ENCODE data around the gene ENTPD2. TPM values are rescaled to one million over a fixed set of nuclear protein-coding genes. Genes with fewer than 3 reads are reported as not detected.

The ENTPD2 gene
- total RNA-seq = not detected

GRCh38 chr9:137053944-137054931 is at the start of gene ENTPD2:
Gene ENTPD2, minus strand, starts transcription at chr9:137054061. Its CDS starts 64 bp downstream, at chr9:137053997.
- no peaks in the 10 kb centered on the region for H3K9me3 Mint-ChIP-seq
- POLR2A ChIA-PET = no interaction called here
- CTCF ChIA-PET = interaction anchor here (0.5 to 2.5 kb wide), 7 partner anchors 8 to 265 kb away, joined by 3 to 18 read pairs (median 8); partner anchors contain the start of genes AJM1 and NPDC1
- H3K27me3 Mint-ChIP-seq = peaks cover 24% of the 10 kb centered on the region
- H3K4me3 Mint-ChIP-seq = no peak within 1 kb of the TSS
- DNase-seq = peak; percentile 33
- peaks cover 6% of the 10 kb centered on the region for H3K4me1 Mint-ChIP-seq
- no peak within 1 kb of the TSS for H3K27ac Mint-ChIP-seq
- no peaks in the 10 kb centered on the region for H3K36me3 Mint-ChIP-seq (ENCODE audit: low read depth)

DNA sequence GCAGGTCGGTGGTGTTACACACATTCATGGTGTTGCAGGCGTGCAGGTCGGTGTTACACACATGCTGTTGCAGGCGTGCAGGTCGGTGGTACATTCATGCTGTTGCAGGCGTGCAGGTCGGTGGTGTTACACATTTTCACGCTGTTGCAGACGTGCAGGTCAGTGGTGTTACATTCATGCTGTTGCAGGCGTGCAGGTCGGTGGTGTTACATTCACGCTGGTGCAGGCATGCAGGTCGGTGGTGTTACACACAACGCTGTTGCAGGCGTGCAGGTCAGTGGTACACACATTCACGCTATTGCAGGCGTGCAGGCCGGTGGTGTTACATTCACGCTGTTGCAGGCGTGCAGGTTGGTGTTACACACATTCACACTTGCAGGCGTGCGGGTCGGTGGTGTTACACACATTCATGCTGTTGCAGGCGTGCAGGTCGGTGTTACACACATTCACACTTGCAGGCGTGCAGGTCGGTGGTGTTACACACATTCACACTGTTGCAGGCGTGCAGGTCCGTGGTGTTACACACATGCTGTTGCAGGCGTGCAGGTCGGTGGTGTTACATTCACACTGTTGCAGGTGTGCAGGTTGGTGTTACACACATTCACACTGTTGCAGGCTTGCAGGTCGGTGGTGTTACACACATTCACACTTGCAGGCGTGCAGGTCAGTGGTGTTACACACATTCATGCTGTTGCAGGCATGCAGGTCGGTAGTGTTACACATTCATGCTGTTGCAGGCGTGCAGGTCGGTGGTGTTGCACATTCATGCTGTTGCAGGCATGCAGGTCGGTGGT is 49.5 kb upstream of the ENTPD2 start:
- ChIA-PET CTCF (interaction anchor here (2.0 kb wide), 1 partner anchor 7 kb away, joined by 9 read pairs; no protein-coding TSS in a partner anchor), POLR2A (no interaction called here)
- no peak for DNase-seq
- H3K4me1 Mint-ChIP-seq = no peaks in the 10 kb centered on the region
- peaks cover 14% of the 10 kb centered on the region for H3K36me3 Mint-ChIP-seq (ENCODE audit: low read depth)
- H3K4me3 Mint-ChIP-seq = no peak overlapping the region
- H3K27ac Mint-ChIP-seq = no peak overlapping the region
- H3K27me3 Mint-ChIP-seq = no peaks in the 10 kb centered on the region
- H3K9me3 Mint-ChIP-seq = peaks cover 3% of the 10 kb centered on the region

GRCh38 chr9:137099231-137099630 is 45.4 kb upstream of the ENTPD2 start:
- ChIA-PET POLR2A (no interaction called here), CTCF (interaction anchor here (0.7 to 1.0 kb wide), 2 partner anchors 9 to 20 kb away, joined by 3 read pairs; no protein-coding TSS in a partner anchor)
- no peak overlapping the region for H3K27ac Mint-ChIP-seq
- peaks cover 19% of the 10 kb centered on the region for H3K4me1 Mint-ChIP-seq
- peaks cover 31% of the 10 kb centered on the region for H3K36me3 Mint-ChIP-seq (ENCODE audit: low read depth)
- H3K27me3 Mint-ChIP-seq = no peaks in the 10 kb centered on the region
- no peak for DNase-seq
- H3K4me3 Mint-ChIP-seq = no peak overlapping the region
- H3K9me3 Mint-ChIP-seq = no peaks in the 10 kb centered on the region

DNA sequence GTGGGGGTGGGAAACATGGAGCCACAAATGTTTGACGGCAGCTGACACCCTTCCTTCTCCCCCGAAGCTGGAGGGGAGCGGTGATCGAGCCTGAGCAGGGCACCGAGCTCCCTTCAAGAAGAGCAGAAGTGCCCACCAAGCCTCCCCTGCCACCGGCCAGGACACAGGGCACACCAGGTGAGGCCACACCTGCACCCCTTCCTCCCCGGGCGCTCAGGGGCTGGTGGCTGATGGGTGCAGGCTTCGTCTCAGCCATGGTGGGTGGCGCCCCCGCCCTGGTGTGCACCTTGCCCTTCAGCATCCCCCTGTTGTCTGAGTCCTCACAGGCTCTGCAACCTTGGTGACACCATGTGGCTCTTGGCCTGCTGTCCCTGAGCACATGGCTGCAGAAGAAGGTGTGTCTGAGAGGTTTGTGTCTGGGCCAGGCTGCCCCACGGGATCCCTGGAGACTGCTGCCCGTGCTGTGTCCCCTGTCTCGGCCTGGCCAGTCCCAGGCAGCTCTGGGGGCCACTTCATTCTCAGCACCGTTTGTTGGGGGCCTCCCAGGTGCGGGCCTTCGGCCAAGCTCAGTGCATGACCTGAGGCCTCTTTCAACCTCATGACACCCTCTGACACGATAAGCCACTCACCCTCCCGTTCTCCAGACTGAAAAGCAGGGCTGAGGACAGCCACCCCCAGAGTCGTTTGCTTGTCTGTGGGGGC is 44.1 kb upstream of the ENTPD2 start:
- H3K27me3 Mint-ChIP-seq = no peaks in the 10 kb centered on the region
- H3K4me1 Mint-ChIP-seq = peaks cover 20% of the 10 kb centered on the region
- ChIA-PET CTCF (interaction anchor here (1.0 to 2.6 kb wide), 2 partner anchors 34 to 51 kb away, joined by 4 to 8 read pairs; partner anchors contain the start of gene NPDC1), POLR2A (no interaction called here)
- peak overlapping the region; percentile 50 for H3K27ac Mint-ChIP-seq
- H3K36me3 Mint-ChIP-seq (ENCODE audit: low read depth) = peaks cover 35% of the 10 kb centered on the region
- H3K4me3 Mint-ChIP-seq = no peak overlapping the region
- no peaks in the 10 kb centered on the region for H3K9me3 Mint-ChIP-seq
- no peak for DNase-seq

- ChIA-PET POLR2A (interaction anchor here (0.7 kb wide), 1 partner anchor 27 kb away, joined by 3 read pairs; no protein-coding TSS in a partner anchor), CTCF (interaction anchor here (1.0 to 2.6 kb wide), 6 partner anchors 35 to 140 kb away, joined by 3 to 9 read pairs (median 4); partner anchors contain the start of gene NPDC1)
- Mint-ChIP-seq H3K4me3 (peak overlapping the region; percentile 75), H3K36me3 (ENCODE audit: low read depth) (peaks cover 42% of the 10 kb centered on the region), H3K4me1 (peaks cover 21% of the 10 kb centered on the region), H3K27ac (peak overlapping the region; percentile 96), H3K27me3 (no peaks in the 10 kb centered on the region), H3K9me3 (no peaks in the 10 kb centered on the region)
- no peak for DNase-seq
Observed at GRCh38 chr9:137096785-137097546, 43.1 kb upstream of the ENTPD2 start.

DNA sequence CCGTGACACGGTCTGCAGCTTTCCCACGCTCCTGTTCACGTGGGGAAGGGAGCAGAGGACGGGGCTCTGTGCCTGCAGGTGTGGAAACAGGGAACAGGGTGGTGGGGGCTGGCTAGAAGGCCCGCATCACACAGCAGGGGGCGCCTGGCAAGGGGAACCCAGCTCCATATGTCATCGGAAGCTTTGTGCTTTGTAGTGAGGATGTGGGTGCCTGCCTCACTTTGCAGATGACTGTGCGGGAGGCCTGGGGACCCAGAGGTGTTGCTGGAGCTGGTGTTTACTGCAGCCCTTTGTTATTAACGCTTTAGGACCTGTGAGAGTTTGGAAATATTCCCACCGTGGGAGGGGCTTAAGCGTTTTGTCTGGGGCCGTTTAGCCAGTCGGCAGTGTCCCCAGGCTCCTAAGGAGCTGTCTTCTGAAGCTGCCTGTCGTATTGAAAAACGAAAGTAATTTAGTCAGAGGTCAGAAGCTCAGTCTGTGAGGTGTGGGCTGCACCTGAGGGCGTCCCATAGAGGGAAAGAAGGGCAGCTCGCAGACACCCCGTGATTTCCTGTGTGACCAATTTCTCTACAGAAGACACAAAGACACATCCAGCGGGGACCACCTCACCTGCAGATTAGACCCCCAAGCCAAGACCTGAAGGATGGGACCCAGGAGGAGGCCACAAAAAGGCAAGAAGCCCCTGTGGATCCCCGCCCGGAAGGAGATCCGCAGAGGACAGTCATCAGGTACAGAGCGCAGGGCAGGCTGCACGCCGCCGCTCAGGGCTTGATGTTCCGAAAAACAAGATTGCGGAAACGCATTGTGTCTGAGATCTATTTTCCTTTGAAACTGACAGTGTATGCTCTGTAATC is 42.0 kb upstream of the ENTPD2 start:
- no peaks in the 10 kb centered on the region for H3K9me3 Mint-ChIP-seq
- POLR2A ChIA-PET = interaction anchor here (0.7 to 1.3 kb wide), 6 partner anchors 9 to 145 kb away, joined by 3 to 7 read pairs (median 3); partner anchors contain the start of genes MAN1B1 and TUBB4B
- peak overlapping the region; percentile 96 for H3K27ac Mint-ChIP-seq
- H3K36me3 Mint-ChIP-seq (ENCODE audit: low read depth) = peaks cover 46% of the 10 kb centered on the region
- CTCF ChIA-PET = interaction anchor here (0.7 to 2.6 kb wide), 27 partner anchors 9 to 366 kb away, joined by 3 to 26 read pairs (median 4); partner anchors contain the start of genes MAN1B1, NELFB, NPDC1 and UAP1L1
- peaks cover 21% of the 10 kb centered on the region for H3K4me1 Mint-ChIP-seq
- peak overlapping the region; percentile 75 for H3K4me3 Mint-ChIP-seq
- DNase-seq = peak; percentile 92
- no peaks in the 10 kb centered on the region for H3K27me3 Mint-ChIP-seq

- H3K27me3 Mint-ChIP-seq = no peaks in the 10 kb centered on the region
Observed at GRCh38 chr9:137089232-137089947, 35.5 kb upstream of the ENTPD2 start.

DNA sequence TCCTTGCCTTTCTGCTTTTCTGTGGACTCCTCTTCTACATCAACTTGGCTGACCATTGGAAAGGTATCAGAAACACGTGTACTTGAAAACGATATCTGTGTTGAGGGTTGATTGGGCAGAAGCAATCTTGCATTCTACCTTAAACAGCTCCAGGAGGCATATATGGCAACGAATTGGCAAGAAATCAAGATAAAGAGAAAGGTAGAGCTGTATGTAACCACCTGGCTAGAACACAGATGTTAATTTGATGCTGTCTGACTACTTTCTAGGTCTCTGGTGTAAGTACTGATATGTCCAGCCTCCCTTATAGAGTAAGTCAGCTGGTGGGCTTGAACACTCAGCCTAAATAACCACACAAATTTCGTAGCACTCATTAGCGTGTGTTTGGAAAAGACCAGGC is 34.3 kb upstream of the ENTPD2 start:
- H3K9me3 Mint-ChIP-seq = no peaks in the 10 kb centered on the region
- no peaks in the 10 kb centered on the region for H3K27me3 Mint-ChIP-seq
- ChIA-PET POLR2A (interaction anchor here (0.6 kb wide), 1 partner anchor 20 kb away, joined by 3 read pairs; no protein-coding TSS in a partner anchor), CTCF (interaction anchor here (0.6 to 2.9 kb wide), 9 partner anchors 7 to 358 kb away, joined by 3 to 26 read pairs (median 5); partner anchors contain the start of genes AJM1, C8G and FBXW5)
- peaks cover 34% of the 10 kb centered on the region for H3K36me3 Mint-ChIP-seq (ENCODE audit: low read depth)
- peaks cover 45% of the 10 kb centered on the region for H3K4me1 Mint-ChIP-seq
- peak overlapping the region; percentile 91 for H3K27ac Mint-ChIP-seq
- H3K4me3 Mint-ChIP-seq = peak overlapping the region; percentile 85
- DNase-seq = no peak

More at GRCh38 chr9:137089232-137089947, 35.5 kb upstream of the ENTPD2 start:
- Mint-ChIP-seq H3K36me3 (ENCODE audit: low read depth) (peaks cover 32% of the 10 kb centered on the region), H3K27ac (peak overlapping the region; percentile 72), H3K4me1 (peaks cover 39% of the 10 kb centered on the region), H3K4me3 (no peak overlapping the region), H3K9me3 (no peaks in the 10 kb centered on the region)
- DNase-seq = no peak
- CTCF ChIA-PET = interaction anchor here (1.0 to 1.6 kb wide), 5 partner anchors 10 to 247 kb away, joined by 3 read pairs; partner anchors contain the start of genes AJM1 and UAP1L1
- POLR2A ChIA-PET = no interaction called here

DNA sequence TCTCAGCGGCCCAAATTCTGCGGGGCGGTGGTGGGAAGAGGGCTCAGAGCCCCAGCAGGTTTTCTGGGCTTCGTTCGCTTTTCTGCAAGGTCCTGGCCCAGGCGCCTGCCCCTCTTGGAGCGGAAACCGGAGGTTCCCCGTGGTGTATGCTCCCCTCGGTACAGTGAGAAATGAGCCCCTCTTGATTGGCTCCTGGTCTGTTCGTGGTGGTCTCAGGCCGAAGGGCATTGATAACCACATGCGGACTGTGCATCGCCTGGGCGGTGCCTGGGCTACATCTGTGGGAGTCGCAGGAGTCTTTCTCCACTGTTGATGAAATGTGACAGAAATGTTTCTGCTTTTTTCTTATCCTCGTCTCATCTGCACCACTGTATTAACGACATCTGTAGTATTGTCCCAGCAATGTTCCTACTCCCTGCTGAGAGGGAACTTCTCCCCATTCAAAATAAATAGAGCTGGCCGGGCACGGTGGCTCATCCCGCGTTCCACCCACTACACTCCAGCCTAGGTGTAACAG is 33.6 kb upstream of the ENTPD2 start:
- no peaks in the 10 kb centered on the region for H3K9me3 Mint-ChIP-seq
- peaks cover 44% of the 10 kb centered on the region for H3K4me1 Mint-ChIP-seq
- POLR2A ChIA-PET = interaction anchor here (0.6 to 1.8 kb wide), 4 partner anchors 17 to 153 kb away, joined by 3 to 16 read pairs (median 7); partner anchors contain the start of genes SAPCD2 and TUBB4B
- DNase-seq = no peak
- no peaks in the 10 kb centered on the region for H3K27me3 Mint-ChIP-seq
- H3K4me3 Mint-ChIP-seq = peak overlapping the region; percentile 85
- H3K27ac Mint-ChIP-seq = peak overlapping the region; percentile 91
- CTCF ChIA-PET = interaction anchor here (0.6 to 2.9 kb wide), 19 partner anchors 8 to 357 kb away, joined by 3 to 26 read pairs (median 5); partner anchors contain the start of genes AJM1, C8G, FBXW5 and NPDC1
- peaks cover 28% of the 10 kb centered on the region for H3K36me3 Mint-ChIP-seq (ENCODE audit: low read depth)

Data from activated CD4-positive, alpha-beta T cell treated with anti-CD3 and anti-CD28 coated beads, Interleukin-2, amount 10 ng/mL, durations not matched to agents 7 days and 5 days (primary cell).